GM12801 (cell line): ENCODE measurements around the gene RBM15B.

Source experiments
- TF ChIP-seq, protein P1 (sequence below): IDR thresholded peaks from one replicate; pipeline ENCODE4 v1.5.1; 2011; ENCODE audit warnings: control low read depth; ENCODE audit not compliant: insufficient read length; ENCODE audit errors: extremely low read depth

RBM15B gene, protein sequence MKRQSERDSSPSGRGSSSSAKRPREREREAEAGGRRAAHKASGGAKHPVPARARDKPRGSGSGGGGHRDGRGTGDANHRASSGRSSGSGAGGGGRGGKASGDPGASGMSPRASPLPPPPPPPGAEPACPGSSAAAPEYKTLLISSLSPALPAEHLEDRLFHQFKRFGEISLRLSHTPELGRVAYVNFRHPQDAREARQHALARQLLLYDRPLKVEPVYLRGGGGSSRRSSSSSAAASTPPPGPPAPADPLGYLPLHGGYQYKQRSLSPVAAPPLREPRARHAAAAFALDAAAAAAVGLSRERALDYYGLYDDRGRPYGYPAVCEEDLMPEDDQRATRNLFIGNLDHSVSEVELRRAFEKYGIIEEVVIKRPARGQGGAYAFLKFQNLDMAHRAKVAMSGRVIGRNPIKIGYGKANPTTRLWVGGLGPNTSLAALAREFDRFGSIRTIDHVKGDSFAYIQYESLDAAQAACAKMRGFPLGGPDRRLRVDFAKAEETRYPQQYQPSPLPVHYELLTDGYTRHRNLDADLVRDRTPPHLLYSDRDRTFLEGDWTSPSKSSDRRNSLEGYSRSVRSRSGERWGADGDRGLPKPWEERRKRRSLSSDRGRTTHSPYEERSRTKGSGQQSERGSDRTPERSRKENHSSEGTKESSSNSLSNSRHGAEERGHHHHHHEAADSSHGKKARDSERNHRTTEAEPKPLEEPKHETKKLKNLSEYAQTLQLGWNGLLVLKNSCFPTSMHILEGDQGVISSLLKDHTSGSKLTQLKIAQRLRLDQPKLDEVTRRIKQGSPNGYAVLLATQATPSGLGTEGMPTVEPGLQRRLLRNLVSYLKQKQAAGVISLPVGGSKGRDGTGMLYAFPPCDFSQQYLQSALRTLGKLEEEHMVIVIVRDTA

GRCh38 chr3:51391075-51391565 lies at the start of gene RBM15B:
Gene RBM15B, plus strand, starts transcription at chr3:51391285. Its CDS starts 115 bp downstream, at chr3:51391400.
- TF ChIP-seq, protein P1, sequence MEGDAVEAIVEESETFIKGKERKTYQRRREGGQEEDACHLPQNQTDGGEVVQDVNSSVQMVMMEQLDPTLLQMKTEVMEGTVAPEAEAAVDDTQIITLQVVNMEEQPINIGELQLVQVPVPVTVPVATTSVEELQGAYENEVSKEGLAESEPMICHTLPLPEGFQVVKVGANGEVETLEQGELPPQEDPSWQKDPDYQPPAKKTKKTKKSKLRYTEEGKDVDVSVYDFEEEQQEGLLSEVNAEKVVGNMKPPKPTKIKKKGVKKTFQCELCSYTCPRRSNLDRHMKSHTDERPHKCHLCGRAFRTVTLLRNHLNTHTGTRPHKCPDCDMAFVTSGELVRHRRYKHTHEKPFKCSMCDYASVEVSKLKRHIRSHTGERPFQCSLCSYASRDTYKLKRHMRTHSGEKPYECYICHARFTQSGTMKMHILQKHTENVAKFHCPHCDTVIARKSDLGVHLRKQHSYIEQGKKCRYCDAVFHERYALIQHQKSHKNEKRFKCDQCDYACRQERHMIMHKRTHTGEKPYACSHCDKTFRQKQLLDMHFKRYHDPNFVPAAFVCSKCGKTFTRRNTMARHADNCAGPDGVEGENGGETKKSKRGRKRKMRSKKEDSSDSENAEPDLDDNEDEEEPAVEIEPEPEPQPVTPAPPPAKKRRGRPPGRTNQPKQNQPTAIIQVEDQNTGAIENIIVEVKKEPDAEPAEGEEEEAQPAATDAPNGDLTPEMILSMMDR, result no peak

DNA sequence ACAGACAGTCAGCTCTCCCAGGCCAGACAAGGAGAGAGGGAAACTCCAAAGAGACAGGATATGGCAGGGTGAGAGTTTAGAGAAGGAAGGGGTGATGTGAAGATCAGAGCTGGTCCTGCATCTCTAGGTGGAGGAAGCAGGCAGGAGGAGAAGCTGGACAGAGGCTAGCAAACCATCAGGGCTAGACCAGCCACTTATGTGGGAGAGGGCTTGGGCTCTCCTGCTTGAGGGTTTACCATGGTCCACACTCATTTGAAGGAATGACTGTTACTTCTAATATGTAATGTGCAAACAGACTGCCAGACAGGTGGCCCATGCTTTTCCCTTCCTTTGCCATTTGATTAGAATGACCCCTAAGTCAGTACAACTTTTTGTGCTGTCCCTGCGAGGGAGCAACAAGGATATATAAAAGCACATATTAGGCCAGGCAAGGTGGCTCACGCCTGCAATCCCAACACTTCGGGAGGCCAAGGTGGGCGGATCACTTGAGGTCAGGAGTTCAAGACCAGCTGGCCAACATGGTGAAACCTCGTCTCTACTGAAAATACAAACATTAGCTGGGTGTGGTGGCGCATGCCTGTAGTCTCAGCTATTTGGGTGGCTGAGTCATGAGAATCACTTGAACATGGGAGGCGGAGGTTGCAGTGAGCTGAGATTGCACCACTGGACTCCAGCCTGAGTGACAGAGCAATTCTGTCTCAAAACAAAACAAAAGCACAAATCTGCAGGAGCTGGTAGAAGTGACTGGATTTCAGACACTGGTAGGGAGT lies 47.0 kb upstream of the RBM15B start:
- TF ChIP-seq, protein P1, result no peak

- TF ChIP-seq, protein P1, result no peak
Measured at GRCh38 chr3:51350751-51351150, 40.3 kb upstream of the RBM15B start.

- TF ChIP-seq, protein P1, result no peak
Measured at GRCh38 chr3:51353131-51353530, 38.0 kb upstream of the RBM15B start.

DNA sequence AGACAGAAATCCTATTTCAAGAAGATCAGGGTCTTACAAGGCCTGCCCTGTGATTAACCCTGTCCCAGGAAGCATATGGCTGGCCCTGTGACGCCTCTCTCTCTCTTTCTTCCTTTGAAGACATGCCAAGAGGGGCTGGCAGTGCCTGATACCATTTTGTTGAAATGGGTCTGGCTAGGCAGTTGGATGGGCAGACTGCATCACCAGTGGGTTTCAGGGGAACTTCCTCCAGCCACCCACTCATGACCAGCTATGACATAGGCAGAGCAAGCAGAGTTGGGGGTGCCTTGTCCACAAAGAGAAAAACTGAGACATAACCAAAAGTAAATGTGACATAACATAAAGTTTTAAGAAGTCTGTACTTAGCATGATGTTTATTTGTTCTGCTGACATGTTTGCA lies 37.4 kb upstream of the RBM15B start:
- TF ChIP-seq, protein P1, result no peak

DNA sequence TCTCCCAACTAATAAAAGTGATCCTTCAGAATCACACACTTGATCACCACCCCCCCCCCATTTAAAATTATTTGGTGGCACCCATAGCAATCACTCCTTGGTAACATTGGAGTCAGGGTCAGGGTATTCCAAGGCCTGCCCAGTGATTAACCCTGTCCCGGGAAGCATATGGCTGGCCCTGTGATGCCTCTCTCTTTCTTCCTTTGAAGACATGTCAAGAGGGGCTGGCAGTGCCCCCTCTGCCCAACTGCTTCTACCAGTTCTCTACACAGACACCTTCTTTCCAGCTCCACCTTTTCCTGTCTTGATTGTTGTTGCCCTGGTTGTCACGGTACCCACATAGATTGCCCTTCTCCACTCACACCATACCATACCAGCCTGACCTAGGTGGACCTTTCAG lies 36.9 kb upstream of the RBM15B start:
- TF ChIP-seq, protein P1, result no peak
